Stimulated activated CD8-positive, alpha-beta memory T cell treated with anti-CD3 and anti-CD28 coated beads, Interleukin-4, amount 100 ng/mL, for 24 hours (primary cell): ENCODE data around the gene SPRR3.
"Not testable (repeated sequence)": the region's sequence is repeated elsewhere in the genome, so short reads cannot be mapped to it uniquely, and the experiment has no call there.

ENCODE experiments used
- DNase-seq: peaks from one replicate; pipeline ENCODE4 v3.0.0-alpha.2; 2020; ENCODE audit warnings: low read depth

SPRR3 gene

DNA sequence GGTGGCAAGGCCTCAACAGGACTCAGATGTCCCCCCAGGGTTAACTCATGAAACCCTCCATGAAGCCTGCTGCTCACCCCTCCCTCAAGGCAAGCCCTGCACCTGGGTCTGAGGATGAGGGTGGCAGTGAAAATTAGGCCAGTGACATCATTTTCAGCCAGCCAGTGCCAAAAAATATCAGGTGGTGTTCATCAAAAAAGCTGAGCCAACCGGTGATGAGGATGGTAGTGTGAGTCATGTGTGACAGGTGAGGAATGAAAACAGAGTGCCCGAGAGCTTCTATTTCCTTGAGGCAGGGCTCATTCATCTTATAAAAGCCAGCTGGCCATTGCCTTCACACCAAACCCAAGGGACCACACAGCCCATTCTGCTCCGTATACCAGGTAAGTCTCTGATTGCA is 17.8 kb upstream of the SPRR3 start, which contains the start of gene SPRR1A:
Gene SPRR1A (plus strand): TSS at position 339 of the 400 bp plus-strand sequence. CDS start 1,150 bp downstream, outside the sequence.
- no peak for DNase-seq

DNA sequence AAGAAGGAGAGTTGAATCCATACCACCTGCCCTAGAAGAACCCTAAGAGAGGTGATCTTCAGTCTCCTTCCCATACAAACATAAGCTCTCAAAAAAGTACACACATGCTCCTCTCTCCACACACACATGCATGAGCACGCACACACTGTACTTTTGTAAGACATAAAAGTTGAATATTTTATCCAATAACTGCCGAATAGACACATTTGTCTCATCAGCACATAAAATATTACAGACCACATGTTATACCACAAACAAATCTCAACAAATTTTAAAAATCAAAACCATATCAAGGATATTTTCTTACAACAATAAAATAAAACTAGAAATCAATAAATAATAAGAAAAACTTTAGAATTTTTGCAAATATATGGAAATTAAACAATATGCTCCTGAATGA is 15.0 kb upstream of the SPRR3 start:
- DNase-seq = no peak

DNA sequence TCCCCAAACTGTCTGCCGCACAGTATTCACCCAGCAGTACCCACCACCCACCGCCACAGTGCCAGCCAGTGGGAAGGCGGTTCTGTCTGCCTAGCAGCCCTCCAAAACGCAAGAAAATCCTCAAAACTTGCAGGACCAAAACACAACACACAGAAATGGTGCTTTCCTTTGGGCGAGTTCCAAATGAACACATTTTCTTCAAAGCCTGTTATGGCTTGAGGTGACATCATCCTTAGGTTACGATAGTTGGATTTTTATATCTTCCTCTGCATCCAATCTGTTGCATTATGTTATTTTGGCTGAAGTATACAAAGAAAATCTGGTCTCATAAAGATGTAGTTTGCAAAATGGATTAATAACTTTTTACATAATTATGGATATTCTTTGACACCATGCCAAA is 8.4 kb upstream of the SPRR3 start:
- DNase-seq = no peak

DNA sequence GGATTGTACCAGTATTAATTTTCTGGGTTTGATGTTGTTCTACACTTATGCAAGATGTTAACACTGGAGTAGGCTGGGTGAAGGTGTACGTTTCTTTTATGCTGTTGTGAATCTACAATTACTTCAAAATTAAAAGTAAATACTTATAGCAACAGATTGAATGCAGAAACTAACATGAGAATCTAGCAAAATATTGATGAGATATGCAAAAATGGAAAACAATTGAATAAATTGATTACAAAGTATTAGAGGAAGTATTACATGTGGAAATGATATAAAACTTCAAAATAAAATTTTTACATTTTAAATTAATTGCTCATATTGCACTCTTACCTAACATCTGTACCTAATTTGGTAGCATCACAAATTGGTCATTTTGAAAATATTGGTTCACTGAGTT is 5.7 kb upstream of the SPRR3 start:
- no peak for DNase-seq

GRCh38 chr1:152996633-152997400 is 4.7 kb upstream of the SPRR3 start:
- no peak for DNase-seq

GRCh38 chr1:152997901-152998300 is 3.6 kb upstream of the SPRR3 start:
- DNase-seq = no peak

DNA sequence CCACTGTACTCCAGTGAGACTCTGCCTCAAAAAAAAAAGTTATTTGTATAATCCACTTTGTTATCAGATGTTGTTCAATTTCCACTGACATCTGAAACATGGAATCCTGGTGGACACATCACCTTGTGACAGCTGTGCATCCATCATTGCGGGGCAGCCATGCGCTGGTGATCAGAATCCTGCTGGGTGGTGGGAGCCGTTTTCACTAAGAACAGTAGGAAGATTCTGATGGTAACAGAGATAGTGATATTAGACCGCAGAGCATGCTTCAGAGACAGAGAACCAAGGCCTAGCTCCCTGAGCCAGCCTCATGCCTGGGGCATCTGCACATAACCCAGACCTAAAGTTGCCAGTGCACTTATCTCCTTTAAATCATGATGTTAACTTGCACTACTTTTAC is 3.1 kb upstream of the SPRR3 start:
- no peak for DNase-seq

GRCh38 chr1:152999818-153000217 is 1.7 kb upstream of the SPRR3 start:
- DNase-seq = no peak

GRCh38 chr1:153000294-153000693 is 1.3 kb upstream of the SPRR3 start:
- DNase-seq = no peak

DNA sequence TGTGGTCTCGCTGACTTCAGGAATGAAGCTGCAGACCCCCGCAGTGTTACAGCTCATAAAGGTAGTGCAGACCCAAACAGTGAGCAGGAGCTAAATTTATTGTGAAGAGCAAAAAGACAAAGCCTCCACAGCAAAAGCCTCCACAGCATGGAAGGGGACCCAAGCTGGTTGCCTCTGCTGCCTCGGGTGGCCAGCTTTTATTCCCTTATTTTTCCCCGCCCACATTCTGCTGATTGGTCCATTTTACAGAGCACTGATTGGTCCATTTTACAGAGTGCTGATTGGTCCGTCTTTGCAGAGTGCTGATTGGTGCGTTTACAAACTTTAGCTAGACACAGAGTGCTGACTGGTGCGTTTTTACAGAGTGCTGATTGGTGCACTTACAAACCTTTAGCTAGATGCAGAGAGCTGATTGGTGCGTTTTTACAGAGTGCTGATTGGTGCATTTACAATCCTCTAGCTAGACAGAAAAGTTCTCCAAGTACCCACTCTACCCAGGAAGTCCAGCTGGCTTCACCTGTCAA is 9.7 kb downstream of the SPRR3 start:
- not testable (repeated sequence) for DNase-seq

DNA sequence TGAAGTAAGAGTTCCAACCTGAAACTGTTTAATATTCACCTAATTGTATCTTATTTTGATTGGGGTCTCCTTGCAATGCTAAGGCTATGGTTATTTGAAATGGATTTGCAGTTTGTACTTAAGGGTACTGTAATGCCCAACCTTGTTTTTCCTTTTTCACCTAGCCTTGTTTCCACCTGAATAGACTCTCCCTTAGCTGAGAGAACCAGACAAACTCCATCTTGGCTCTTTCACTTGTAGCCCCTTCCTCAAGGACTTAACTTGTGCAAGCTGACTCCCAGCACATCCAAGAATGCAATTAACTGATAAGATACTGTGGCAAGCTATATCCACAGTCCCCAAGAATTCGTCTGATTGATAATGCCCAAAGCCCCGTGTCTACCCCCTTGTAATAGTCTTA is 20.3 kb downstream of the SPRR3 start:
- not testable (repeated sequence) for DNase-seq

- DNase-seq = not testable (repeated sequence)
These were observed 20.8 kb downstream of the SPRR3 start for GRCh38 chr1:153022340-153022739.

DNA sequence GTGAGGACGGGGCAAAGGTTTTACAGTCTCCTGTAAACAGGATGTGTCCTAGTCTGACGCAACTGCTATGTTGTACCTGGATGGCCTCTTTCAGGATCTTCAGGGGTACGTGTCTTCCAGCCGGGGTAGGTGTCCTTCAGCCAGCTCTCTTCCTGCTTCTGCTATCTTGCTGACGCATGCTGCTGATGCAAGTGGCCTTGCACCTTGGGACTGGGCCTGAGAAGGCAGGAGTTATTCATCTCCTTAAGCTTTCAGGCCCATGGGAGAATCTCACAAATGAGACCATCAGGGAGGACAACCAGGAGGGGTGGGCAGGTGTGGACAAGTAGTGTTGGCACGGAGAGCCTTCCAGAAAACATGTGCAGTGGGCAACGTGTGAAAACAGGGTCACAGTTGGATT is 21.6 kb downstream of the SPRR3 start:
- DNase-seq = no peak

- DNase-seq = no peak
These were observed 22.9 kb downstream of the SPRR3 start for GRCh38 chr1:153024413-153024812.

- DNase-seq = no peak
These were observed 24.2 kb downstream of the SPRR3 start for GRCh38 chr1:153025797-153026196.

- no peak for DNase-seq
These were observed 27.2 kb downstream of the SPRR3 start for GRCh38 chr1:153028766-153029165.

DNA sequence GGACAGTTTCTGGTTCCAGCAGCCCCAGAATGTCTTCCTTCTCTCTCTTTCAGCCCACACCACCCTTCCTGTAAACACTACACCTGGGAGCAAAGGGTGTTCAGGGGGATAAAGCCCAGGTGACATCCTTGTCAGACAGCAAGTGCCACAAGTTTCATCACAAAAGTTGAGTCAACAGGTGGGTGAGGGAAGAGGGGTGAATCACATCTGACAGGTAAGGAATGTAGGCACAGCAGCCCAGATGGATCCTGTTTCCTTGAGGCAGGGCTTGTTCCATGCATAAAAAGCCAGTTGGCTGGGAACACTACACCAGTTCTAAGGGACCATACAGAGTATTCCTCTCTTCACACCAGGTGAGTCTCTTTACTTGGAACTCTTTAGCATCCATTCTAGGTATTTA is 29.3 kb downstream of the SPRR3 start, which contains the start of gene SPRR1B:
Gene SPRR1B (plus strand): TSS at position 309 of the 400 bp plus-strand sequence. CDS start 1,143 bp downstream, outside the sequence.
- no peak for DNase-seq

- no peak for DNase-seq
These were observed 30.5 kb downstream of the SPRR3 start for GRCh38 chr1:153032073-153032472.

GRCh38 chr1:153032677-153033308 is 31.2 kb downstream of the SPRR3 start:
- no peak for DNase-seq

GRCh38 chr1:153035211-153035610 is 33.7 kb downstream of the SPRR3 start:
- no peak for DNase-seq

- no peak for DNase-seq
These were observed 39.5 kb downstream of the SPRR3 start, which contains the start of gene SPRR2D for GRCh38 chr1:153040950-153041631. Gene SPRR2D, minus strand, starts transcription at chr1:153041120. Its CDS starts 774 bp downstream, at chr1:153040346.

DNA sequence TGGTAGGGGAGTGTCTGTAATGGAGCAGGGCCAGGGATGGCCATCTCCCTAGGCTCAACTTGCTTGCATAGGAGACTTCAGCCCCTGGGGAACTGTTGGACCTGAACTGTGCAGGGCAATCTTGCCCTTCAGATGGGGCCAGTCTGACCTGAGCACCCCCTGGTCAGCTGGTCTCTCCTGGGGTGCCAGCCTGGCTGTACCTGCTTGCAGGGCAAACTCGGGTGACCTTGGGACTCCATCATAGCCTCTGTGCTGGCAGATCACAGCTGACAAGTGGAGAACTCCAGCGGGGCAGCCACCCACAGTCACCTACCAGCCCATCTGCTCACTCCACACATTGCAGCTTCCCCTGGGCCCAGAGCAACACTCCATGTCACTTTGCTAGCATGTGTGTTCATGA is 47.7 kb downstream of the SPRR3 start:
- no peak for DNase-seq
